ENCODE results near the gene LOXHD1. TPM values are rescaled to one million over a fixed set of nuclear protein-coding genes. Genes with fewer than 3 reads are reported as not detected.
A peak's percentile ranks its signal among the peaks of the same experiment; 100 is the strongest.

Gene LOXHD1
- total RNA-seq, 1 donor, result under 0.01 TPM

GRCh38 chr18:46481847-46482245 lies 175.2 kb downstream of the LOXHD1 start:
- no peak for DNase-seq (ENCODE audit: low read depth in 2 of 3, low spot score in 2 of 3)

GRCh38 chr18:46481048-46481846 lies 175.8 kb downstream of the LOXHD1 start:
- DNase-seq (ENCODE audit: low read depth in 2 of 3, low spot score in 2 of 3), result peak; percentile 21 to 78 (median 45)

GRCh38 chr18:46480226-46480625 lies 176.8 kb downstream of the LOXHD1 start:
- DNase-seq (ENCODE audit: low read depth in 2 of 3, low spot score in 2 of 3), result no peak

GRCh38 chr18:46478796-46479195 lies 178.2 kb downstream of the LOXHD1 start:
- no peak for DNase-seq (ENCODE audit: low read depth in 2 of 3, low spot score in 2 of 3)

- no peak for DNase-seq (ENCODE audit: low read depth in 2 of 3, low spot score in 2 of 3)
These were observed 179.5 kb downstream of the LOXHD1 start for GRCh38 chr18:46477425-46478011.

- no peak for DNase-seq (ENCODE audit: low read depth in 2 of 3, low spot score in 2 of 3)
These were observed 181.6 kb downstream of the LOXHD1 start for GRCh38 chr18:46475390-46475752.

GRCh38 chr18:46474487-46475389 lies 182.3 kb downstream of the LOXHD1 start:
- DNase-seq (ENCODE audit: low read depth in 2 of 3, low spot score in 2 of 3), result no peak

- DNase-seq (ENCODE audit: low read depth in 2 of 3, low spot score in 2 of 3), result no peak
These were observed 185.1 kb downstream of the LOXHD1 start for GRCh38 chr18:46471809-46472498.

GRCh38 chr18:46470714-46471113 lies 186.3 kb downstream of the LOXHD1 start:
- no peak for DNase-seq (ENCODE audit: low read depth in 2 of 3, low spot score in 2 of 3)

GRCh38 chr18:46469186-46469915 lies 187.7 kb downstream of the LOXHD1 start:
- no peak for DNase-seq (ENCODE audit: low read depth in 2 of 3, low spot score in 2 of 3)

- DNase-seq (ENCODE audit: low read depth in 2 of 3, low spot score in 2 of 3), result no peak
These were observed 188.4 kb downstream of the LOXHD1 start for GRCh38 chr18:46468426-46469180.

GRCh38 chr18:46466234-46467160 lies 190.5 kb downstream of the LOXHD1 start:
- DNase-seq (ENCODE audit: low read depth in 2 of 3, low spot score in 2 of 3), result no peak

GRCh38 chr18:46464926-46465655 lies 191.9 kb downstream of the LOXHD1 start:
- no peak for DNase-seq (ENCODE audit: low read depth in 2 of 3, low spot score in 2 of 3)

- no peak for DNase-seq (ENCODE audit: low read depth in 2 of 3, low spot score in 2 of 3)
These were observed 194.5 kb downstream of the LOXHD1 start for GRCh38 chr18:46462523-46462922.

- DNase-seq (ENCODE audit: low read depth in 2 of 3, low spot score in 2 of 3), result no peak
These were observed 195.0 kb downstream of the LOXHD1 start for GRCh38 chr18:46461993-46462392.

- no peak for DNase-seq (ENCODE audit: low read depth in 2 of 3, low spot score in 2 of 3)
These were observed 196.3 kb downstream of the LOXHD1 start for GRCh38 chr18:46460754-46461153.

- DNase-seq (ENCODE audit: low read depth in 2 of 3, low spot score in 2 of 3), result no peak
These were observed 197.1 kb downstream of the LOXHD1 start for GRCh38 chr18:46459789-46460455.
